Neural progenitor cell (in vitro differentiated cells): ENCODE measurements around the gene PEX14.

ENCODE experiments used
- EZH2 ChIP-seq: fragments of 200-600 bp; sonication (generic); IDR thresholded peaks from 2 replicates; pipeline ENCODE4 v1.6.1; 2017; ENCODE audit warnings: antibody characterized with exemption, mild to moderate bottlenecking, moderate library complexity
- TF ChIP-seq, protein P1 (sequence below): fragments of 200-600 bp; sonication (generic); IDR thresholded peaks from 2 replicates; pipeline ENCODE4 v1.5.1; 2017; ENCODE audit warnings: antibody characterized with exemption, mild to moderate bottlenecking

DNA sequence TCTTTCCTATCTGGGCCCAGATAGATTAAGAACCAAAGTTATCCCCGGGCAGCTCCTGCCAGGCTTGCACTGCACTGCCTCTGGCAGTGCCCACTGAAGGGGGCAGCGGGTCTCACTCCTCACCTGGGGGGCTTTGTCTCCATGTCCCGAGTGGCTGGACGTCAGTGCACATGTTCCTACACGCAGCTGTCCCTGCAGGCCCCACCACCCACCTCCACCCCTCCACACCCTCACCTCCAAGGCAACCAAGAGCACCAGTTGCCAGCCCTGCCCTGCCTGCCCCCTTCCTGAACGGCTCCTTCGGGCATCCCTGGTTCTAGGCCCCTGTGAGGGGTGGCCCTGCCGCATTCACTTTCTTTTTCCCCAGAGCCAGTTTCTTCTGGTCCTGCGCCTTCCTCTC lies 147.2 kb downstream of the PEX14 start:
- TF ChIP-seq, protein P1, sequence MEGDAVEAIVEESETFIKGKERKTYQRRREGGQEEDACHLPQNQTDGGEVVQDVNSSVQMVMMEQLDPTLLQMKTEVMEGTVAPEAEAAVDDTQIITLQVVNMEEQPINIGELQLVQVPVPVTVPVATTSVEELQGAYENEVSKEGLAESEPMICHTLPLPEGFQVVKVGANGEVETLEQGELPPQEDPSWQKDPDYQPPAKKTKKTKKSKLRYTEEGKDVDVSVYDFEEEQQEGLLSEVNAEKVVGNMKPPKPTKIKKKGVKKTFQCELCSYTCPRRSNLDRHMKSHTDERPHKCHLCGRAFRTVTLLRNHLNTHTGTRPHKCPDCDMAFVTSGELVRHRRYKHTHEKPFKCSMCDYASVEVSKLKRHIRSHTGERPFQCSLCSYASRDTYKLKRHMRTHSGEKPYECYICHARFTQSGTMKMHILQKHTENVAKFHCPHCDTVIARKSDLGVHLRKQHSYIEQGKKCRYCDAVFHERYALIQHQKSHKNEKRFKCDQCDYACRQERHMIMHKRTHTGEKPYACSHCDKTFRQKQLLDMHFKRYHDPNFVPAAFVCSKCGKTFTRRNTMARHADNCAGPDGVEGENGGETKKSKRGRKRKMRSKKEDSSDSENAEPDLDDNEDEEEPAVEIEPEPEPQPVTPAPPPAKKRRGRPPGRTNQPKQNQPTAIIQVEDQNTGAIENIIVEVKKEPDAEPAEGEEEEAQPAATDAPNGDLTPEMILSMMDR: no peak
- TF ChIP-seq EZH2: no peak
